Measurements from ENCODE around the gene MTARC2. TPM values are rescaled to one million over a fixed set of nuclear protein-coding genes. Genes with fewer than 3 reads are reported as not detected.

The MTARC2 gene
- total RNA-seq = 3.1 and 12.7 TPM in 2 replicates

GRCh38 chr1:220748089-220748934, at the start of gene MTARC2:
TSS of gene MTARC2 (plus strand) at chr1:220748322. CDS start at chr1:220748532, 210 bp downstream.

GRCh38 chr1:220786337-220787068, 38.4 kb downstream of the MTARC2 start, which contains the start of gene MTARC1:
TSS of gene MTARC1 (plus strand) at chr1:220786913. CDS start at chr1:220786945, 32 bp downstream.

Other genes with a start within 250 kb of the MTARC2 start
- 1.3 and 1.7 TPM in 2 replicates for gene MARK1, start 220.2 kb upstream of the MTARC2 start, total RNA-seq
- gene C1orf115, start 58.0 kb upstream of the MTARC2 start, total RNA-seq = 29.5 and 29.7 TPM in 2 replicates
- gene MTARC1, start 38.6 kb downstream of the MTARC2 start, total RNA-seq = 2.2 and 2.3 TPM in 2 replicates
- 13.8 and 22.1 TPM in 2 replicates for gene HLX, start 131.1 kb downstream of the MTARC2 start, total RNA-seq

Data from endothelial cell of coronary artery (primary cell).